Prostate gland (tissue), 2 donors: ENCODE data around the gene EXOC5. TPM values are rescaled to one million over a fixed set of nuclear protein-coding genes. Genes with fewer than 3 reads are reported as not detected.
"Not testable (repeated sequence)": the region's sequence is repeated elsewhere in the genome, so short reads cannot be mapped to it uniquely, and the experiment has no call there.

Experiments
- DNase-seq: peaks from one replicate; pipeline ENCODE4 v3.0.0-alpha.2; 2019; ENCODE audit warnings: low spot score
- H3K27ac ChIP-seq, 2 donors: fragments of 200-600 bp; sonication (generic); 2 replicates each; pipeline ENCODE4 v1.5.1; 2017 to 2019
- H3K27me3 ChIP-seq: fragments of 200-600 bp; sonication (generic); replicated peaks from 2 replicates; pipeline ENCODE4 v1.5.1; 2019; ENCODE audit not compliant: insufficient read depth
- H3K36me3 ChIP-seq, 2 donors: fragments of 200-600 bp; sonication (generic); 1 replicate in 1 of 2; 2 replicates in 1 of 2; pipeline versions ENCODE4 v1.5.1 to v1.8.1; 2017 to 2019
- H3K4me1 ChIP-seq: fragments of 200-600 bp; sonication (generic); replicated peaks from 2 replicates; pipeline ENCODE4 v1.5.1; 2019
- H3K4me3 ChIP-seq, 2 donors: fragments of 200-600 bp; sonication (generic); 2 replicates each; pipeline ENCODE4 v1.5.1; 2017 to 2019
- H3K9me3 ChIP-seq: fragments of 200-600 bp; sonication (generic); 2 replicates; pipeline ENCODE4 v1.5.1; 2017
- CTCF ChIP-seq, 4 experiments: fragments of 200-600 bp in 2 of 4; fragments of 450-650 bp in 2 of 4; sonication (generic) in 2 of 4; IDR thresholded peaks; 1 replicate in 3 of 4; 2 replicates in 1 of 4; pipeline ENCODE4 v1.5.1; 2016 to 2019; ENCODE audit warnings: antibody characterized with exemption in 4 of 4, mild to moderate bottlenecking in 2 of 4, moderate library complexity in 2 of 4
- POLR2A ChIP-seq: fragments of 450-650 bp; IDR thresholded peaks from one replicate; pipeline ENCODE4 v1.6.1; 2016; ENCODE audit warnings: antibody characterized with exemption, mild to moderate bottlenecking
- POLR2AphosphoS5 ChIP-seq: sonication (generic); formaldehyde crosslinking; IDR thresholded peaks from one replicate; pipeline ENCODE4 v1.6.1; 2017; ENCODE audit warnings: antibody characterized with exemption
- WGBS: methylation state at CpG from one replicate; pipeline ENCODE4 v1.1.5; 2018; 5-methylcytosine and 5-hydroxymethylcytosine counted together
- intact Hi-C: fragments of 100-400 bp; cut with DNase I; formaldehyde crosslinking; loops from one replicate; pipeline ENCODE4 v1.14.2; 2022
- total RNA-seq, 2 donors: library from RNA; depleted of rRNA; stranded (reverse); fragments of >200 nt; gene quantifications; one replicate each; pipeline ENCODE4 v1.1.0, GENCODE V29; 2016

Gene EXOC5
- total RNA-seq, 2 donors from 2014 or later, result 27.4 to 48.7 TPM

DNA sequence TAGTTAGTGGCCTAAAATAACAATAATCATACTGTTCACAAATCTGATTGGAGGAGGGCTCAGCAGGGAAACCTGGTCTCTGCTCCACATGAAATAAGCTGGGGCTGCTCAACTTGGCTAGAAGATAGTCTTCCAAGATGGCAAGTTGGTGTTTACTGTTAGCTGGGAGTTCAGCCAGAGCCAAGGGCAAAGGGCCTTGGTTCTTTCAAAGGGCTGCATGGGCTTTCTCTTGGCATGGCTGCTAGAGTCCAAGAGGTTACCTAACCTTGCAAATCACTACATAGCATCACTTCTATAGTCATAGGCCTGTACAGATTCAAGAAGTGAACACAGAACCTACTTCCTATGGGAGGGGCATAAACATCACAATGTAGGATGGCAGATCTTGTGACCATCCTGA lies 7.1 kb downstream of the EXOC5 start:
- Histone ChIP-seq H3K4me3 (no peak overlapping the region), H3K9me3 (no peaks in the 10 kb centered on the region), H3K27me3 (no peaks in the 10 kb centered on the region), H3K4me1 (no peaks in the 10 kb centered on the region), H3K36me3 (no peaks in the 10 kb centered on the region), H3K27ac (no peak overlapping the region)
- no peak for TF ChIP-seq POLR2AphosphoS5
- no peak for TF ChIP-seq CTCF (IDR thresholded peaks at IDR 0.05)
- TF ChIP-seq POLR2A, result no peak
- intact Hi-C loops, result no loop called here
- no peak for DNase-seq

- Histone ChIP-seq H3K4me3 (no peak overlapping the region), H3K36me3 (no peaks in the 10 kb centered on the region), H3K27ac (no peak overlapping the region), H3K9me3 (no peaks in the 10 kb centered on the region), H3K27me3 (no peaks in the 10 kb centered on the region), H3K4me1 (no peaks in the 10 kb centered on the region)
- TF ChIP-seq CTCF (IDR thresholded peaks at IDR 0.05), result no peak
- no peak for TF ChIP-seq POLR2A
- no peak for TF ChIP-seq POLR2AphosphoS5
- intact Hi-C loops, result no loop called here
- 86% methylated on average over 1 of the region's 1 CpG for WGBS
- DNase-seq, result no peak
These were observed 9.0 kb downstream of the EXOC5 start for GRCh38 chr14:57259672-57260071.

GRCh38 chr14:57258221-57258620 lies 10.5 kb downstream of the EXOC5 start:
- H3K4me1 ChIP-seq, H3K27me3 ChIP-seq, H3K9me3 ChIP-seq, intact Hi-C loops, H3K4me3 ChIP-seq, H3K27ac ChIP-seq, H3K36me3 ChIP-seq, DNase-seq: not testable (repeated sequence)
- 81% methylated on average over 2 of the region's 2 CpGs for WGBS

DNA sequence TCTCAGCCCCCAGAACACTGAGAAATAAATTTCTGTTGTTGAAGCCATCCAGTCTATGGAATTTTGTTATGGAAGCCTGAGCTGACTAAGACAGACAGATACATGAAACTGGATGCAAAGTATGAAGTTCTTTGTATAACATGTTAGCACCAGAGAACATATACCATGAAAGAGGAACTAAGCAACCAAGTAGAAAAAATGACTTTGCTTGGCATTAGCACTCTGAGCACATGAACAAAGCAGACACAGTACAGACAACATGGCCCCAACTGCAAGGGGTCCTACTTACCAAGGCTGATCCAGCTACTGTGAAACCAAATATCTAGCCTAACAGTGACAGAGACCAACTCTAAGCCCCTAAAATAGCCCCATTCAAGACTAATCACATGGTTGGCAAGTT lies 13.8 kb downstream of the EXOC5 start:
- Histone ChIP-seq H3K9me3 (no peaks in the 10 kb centered on the region), H3K4me1 (no peaks in the 10 kb centered on the region), H3K4me3 (no peak overlapping the region), H3K27me3 (no peaks in the 10 kb centered on the region), H3K36me3 (no peaks in the 10 kb centered on the region), H3K27ac (no peak overlapping the region)
- DNase-seq, result no peak
- TF ChIP-seq CTCF (IDR thresholded peaks at IDR 0.05) (no peak), POLR2A (no peak), POLR2AphosphoS5 (no peak)
- intact Hi-C loops, result no loop called here

DNA sequence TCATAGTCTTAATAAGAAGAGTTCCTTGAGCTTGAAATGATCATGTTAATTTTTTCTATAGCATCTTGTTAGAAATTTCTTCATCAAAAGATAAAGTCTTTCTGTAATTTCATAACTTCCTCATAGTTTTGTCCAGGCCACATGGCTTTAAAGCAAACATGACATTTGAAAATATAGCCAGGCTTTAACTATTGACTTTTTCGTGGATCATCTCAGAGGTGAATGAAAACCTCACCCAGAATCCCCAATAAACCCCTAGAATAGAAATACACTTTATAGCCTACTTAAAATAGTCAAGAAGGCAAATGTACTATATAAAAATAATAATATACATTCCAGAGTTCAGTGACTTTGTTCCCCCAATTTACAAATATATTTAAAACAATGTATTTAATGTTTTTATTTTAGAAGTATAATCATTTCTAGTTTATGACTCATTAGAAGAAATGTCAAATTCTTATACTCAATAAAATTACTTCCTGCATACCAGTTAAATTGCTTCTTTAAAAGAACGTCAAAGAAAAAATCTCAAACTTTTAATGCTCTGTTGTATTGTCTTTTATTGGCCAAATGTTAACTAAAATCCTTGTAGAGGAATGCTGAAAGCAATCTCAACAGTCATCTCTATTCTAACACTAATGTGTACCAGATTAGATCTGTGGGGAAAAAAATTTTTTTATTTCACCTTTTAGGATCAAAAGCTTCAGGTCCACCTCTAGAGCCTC lies 21.6 kb downstream of the EXOC5 start:
- no peak for TF ChIP-seq POLR2AphosphoS5
- no peak for TF ChIP-seq POLR2A
- TF ChIP-seq CTCF (IDR thresholded peaks at IDR 0.05), result no peak
- H3K36me3 ChIP-seq, result no peaks in the 10 kb centered on the region
- no peak overlapping the region for H3K27ac ChIP-seq
- H3K27me3 ChIP-seq, result no peaks in the 10 kb centered on the region
- intact Hi-C loops, result no loop called here
- WGBS, result 27% methylated on average over 2 of the region's 2 CpGs
- no peaks in the 10 kb centered on the region for H3K9me3 ChIP-seq
- DNase-seq, result no peak
- H3K4me3 ChIP-seq, result no peak overlapping the region
- no peaks in the 10 kb centered on the region for H3K4me1 ChIP-seq
